Testis (tissue), 2 donors: ENCODE results near the gene SEMA5A.

Source experiments
- POLR2A ChIP-seq: fragments of 450-650 bp; IDR thresholded peaks from one replicate; pipeline ENCODE4 v1.6.1; 2017; ENCODE audit warnings: antibody characterized with exemption, mild to moderate bottlenecking, moderate library complexity
- TF ChIP-seq, protein P1 (sequence below), 3 experiments: fragments of 450-650 bp in 2 of 3; fragments of 200-600 bp in 1 of 3; sonication (generic) in 1 of 3; IDR thresholded peaks; one replicate each; pipeline ENCODE4 v1.5.1; 2016 to 2019; ENCODE audit warnings: antibody characterized with exemption in 3 of 3, mild to moderate bottlenecking in 2 of 3, moderate library complexity in 1 of 3

DNA sequence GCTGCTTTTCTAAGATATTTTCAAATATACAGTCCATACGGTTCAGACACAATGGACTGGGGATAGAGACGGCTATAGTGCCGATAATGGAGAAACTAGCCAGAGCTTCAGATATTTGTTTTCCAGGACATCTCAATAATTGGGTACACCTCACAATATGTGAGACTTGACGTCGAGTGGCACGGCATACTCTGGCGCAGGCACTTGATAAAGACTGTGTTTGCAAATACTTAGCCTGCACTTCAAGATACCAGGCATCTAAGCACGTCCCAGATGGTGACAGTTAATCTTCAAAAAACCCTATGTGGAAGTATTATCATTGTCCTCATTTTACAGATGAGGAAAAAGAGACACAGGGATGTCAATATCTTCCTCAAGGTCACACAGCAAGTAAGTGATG is 48.5 kb downstream of the SEMA5A start:
- TF ChIP-seq, protein P1, sequence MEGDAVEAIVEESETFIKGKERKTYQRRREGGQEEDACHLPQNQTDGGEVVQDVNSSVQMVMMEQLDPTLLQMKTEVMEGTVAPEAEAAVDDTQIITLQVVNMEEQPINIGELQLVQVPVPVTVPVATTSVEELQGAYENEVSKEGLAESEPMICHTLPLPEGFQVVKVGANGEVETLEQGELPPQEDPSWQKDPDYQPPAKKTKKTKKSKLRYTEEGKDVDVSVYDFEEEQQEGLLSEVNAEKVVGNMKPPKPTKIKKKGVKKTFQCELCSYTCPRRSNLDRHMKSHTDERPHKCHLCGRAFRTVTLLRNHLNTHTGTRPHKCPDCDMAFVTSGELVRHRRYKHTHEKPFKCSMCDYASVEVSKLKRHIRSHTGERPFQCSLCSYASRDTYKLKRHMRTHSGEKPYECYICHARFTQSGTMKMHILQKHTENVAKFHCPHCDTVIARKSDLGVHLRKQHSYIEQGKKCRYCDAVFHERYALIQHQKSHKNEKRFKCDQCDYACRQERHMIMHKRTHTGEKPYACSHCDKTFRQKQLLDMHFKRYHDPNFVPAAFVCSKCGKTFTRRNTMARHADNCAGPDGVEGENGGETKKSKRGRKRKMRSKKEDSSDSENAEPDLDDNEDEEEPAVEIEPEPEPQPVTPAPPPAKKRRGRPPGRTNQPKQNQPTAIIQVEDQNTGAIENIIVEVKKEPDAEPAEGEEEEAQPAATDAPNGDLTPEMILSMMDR (IDR thresholded peaks at IDR 0.05) = no peak
- no peak for TF ChIP-seq POLR2A
